Measurements from ENCODE around the gene DIP2B.

DNA sequence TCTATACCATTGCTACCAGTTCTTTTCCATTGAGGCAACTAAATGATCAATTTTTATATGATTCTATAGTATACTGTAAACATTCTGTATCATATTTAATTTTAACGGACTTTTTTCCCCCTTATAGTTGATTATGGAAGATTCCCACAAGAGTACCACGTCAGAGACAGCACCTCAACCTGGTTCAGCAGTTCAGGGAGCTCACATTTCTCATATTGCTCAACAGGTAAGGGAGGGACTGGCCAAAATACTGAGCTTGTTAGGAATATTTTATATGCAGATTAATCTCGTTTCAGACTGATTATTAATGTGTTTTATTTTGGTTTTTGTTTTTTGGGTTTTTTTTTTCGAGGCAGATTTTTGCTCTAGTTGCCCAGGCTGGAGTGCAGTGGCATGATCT lies 275.2 kb downstream of the DIP2B start:
- TF ChIP-seq GATA3 (IDR thresholded peaks at IDR 0.05; ENCODE audit: low read depth, low read length): no peak
- no peak for TF ChIP-seq GATA2 (IDR thresholded peaks at IDR 0.05; ENCODE audit: low read depth, low read length)

All from SH-SY5Y (cell line).